Chondrocyte (in vitro differentiated cells): Measurements from ENCODE around the gene EBPL. TPM values are rescaled to one million over a fixed set of nuclear protein-coding genes. Genes with fewer than 3 reads are reported as not detected.

Source experiments
- DNase-seq: peaks from one replicate; pipeline ENCODE4 v3.0.0; 2021; ENCODE audit warnings: mixed read lengths, low spot score
- H3K27ac Mint-ChIP-seq: one replicate; pipeline ENCODE4 v1.8.0; 2021; ENCODE audit warnings: mild to moderate bottlenecking, moderate library complexity, mixed read lengths; ENCODE audit not compliant: unreplicated experiment
- H3K27me3 Mint-ChIP-seq: 2 replicates; pipeline ENCODE4 v1.8.0; 2021; ENCODE audit warnings: low read depth, mixed read lengths
- H3K36me3 Mint-ChIP-seq: 2 replicates; pipeline ENCODE4 v1.8.0; 2021; ENCODE audit warnings: low read depth, mixed read lengths
- H3K4me1 Mint-ChIP-seq: 2 replicates; pipeline ENCODE4 v1.8.0; 2021; ENCODE audit warnings: low read depth, mild to moderate bottlenecking, mixed read lengths
- H3K4me3 Mint-ChIP-seq: one replicate; pipeline ENCODE4 v1.8.0; 2021; ENCODE audit warnings: mild to moderate bottlenecking, moderate library complexity, mixed read lengths; ENCODE audit not compliant: unreplicated experiment
- H3K9me3 Mint-ChIP-seq: 2 replicates; pipeline ENCODE4 v1.8.0; 2021; ENCODE audit warnings: low read depth, mixed read lengths
- total RNA-seq: library from RNA; stranded (reverse); gene quantifications from 3 replicates; pipeline ENCODE4 v1.2.1, GENCODE V29; 2021
- TF ChIP-seq, protein P1 (sequence below): fragments of 200-600 bp; sonication (generic); IDR thresholded peaks from 2 replicates; pipeline ENCODE4 v1.5.0; 2021; ENCODE audit warnings: antibody characterized with exemption, mild to moderate bottlenecking, moderate library complexity

Gene EBPL
- total RNA-seq, 1 donor from 2014 or later: 23.8 TPM

- H3K27ac Mint-ChIP-seq: no peak overlapping the region
- no peaks in the 10 kb centered on the region for H3K4me1 Mint-ChIP-seq
- no peaks in the 10 kb centered on the region for H3K36me3 Mint-ChIP-seq
- no peaks in the 10 kb centered on the region for H3K9me3 Mint-ChIP-seq
- no peak overlapping the region for H3K4me3 Mint-ChIP-seq
- no peaks in the 10 kb centered on the region for H3K27me3 Mint-ChIP-seq
- DNase-seq: no peak
- TF ChIP-seq, protein P1, sequence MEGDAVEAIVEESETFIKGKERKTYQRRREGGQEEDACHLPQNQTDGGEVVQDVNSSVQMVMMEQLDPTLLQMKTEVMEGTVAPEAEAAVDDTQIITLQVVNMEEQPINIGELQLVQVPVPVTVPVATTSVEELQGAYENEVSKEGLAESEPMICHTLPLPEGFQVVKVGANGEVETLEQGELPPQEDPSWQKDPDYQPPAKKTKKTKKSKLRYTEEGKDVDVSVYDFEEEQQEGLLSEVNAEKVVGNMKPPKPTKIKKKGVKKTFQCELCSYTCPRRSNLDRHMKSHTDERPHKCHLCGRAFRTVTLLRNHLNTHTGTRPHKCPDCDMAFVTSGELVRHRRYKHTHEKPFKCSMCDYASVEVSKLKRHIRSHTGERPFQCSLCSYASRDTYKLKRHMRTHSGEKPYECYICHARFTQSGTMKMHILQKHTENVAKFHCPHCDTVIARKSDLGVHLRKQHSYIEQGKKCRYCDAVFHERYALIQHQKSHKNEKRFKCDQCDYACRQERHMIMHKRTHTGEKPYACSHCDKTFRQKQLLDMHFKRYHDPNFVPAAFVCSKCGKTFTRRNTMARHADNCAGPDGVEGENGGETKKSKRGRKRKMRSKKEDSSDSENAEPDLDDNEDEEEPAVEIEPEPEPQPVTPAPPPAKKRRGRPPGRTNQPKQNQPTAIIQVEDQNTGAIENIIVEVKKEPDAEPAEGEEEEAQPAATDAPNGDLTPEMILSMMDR: no peak
These were observed 9.3 kb downstream of the EBPL start for GRCh38 chr13:49681842-49682435.

- Mint-ChIP-seq H3K4me1 (no peaks in the 10 kb centered on the region), H3K4me3 (no peak overlapping the region), H3K9me3 (no peaks in the 10 kb centered on the region), H3K27ac (no peak overlapping the region), H3K27me3 (no peaks in the 10 kb centered on the region), H3K36me3 (no peaks in the 10 kb centered on the region)
- no peak for DNase-seq
- TF ChIP-seq, protein P1: peak; percentile 62
These were observed 12.0 kb downstream of the EBPL start for GRCh38 chr13:49679246-49679645.

- Mint-ChIP-seq H3K9me3 (no peaks in the 10 kb centered on the region), H3K36me3 (no peaks in the 10 kb centered on the region), H3K27ac (no peak overlapping the region), H3K4me3 (no peak overlapping the region), H3K27me3 (no peaks in the 10 kb centered on the region), H3K4me1 (no peaks in the 10 kb centered on the region)
- DNase-seq: no peak
- TF ChIP-seq, protein P1: no peak
These were observed 12.9 kb downstream of the EBPL start for GRCh38 chr13:49678191-49678914.

GRCh38 chr13:49676581-49677298 lies 14.5 kb downstream of the EBPL start:
- H3K9me3 Mint-ChIP-seq: no peaks in the 10 kb centered on the region
- no peaks in the 10 kb centered on the region for H3K36me3 Mint-ChIP-seq
- H3K4me3 Mint-ChIP-seq: no peak overlapping the region
- TF ChIP-seq, protein P1: no peak
- no peak overlapping the region for H3K27ac Mint-ChIP-seq
- no peaks in the 10 kb centered on the region for H3K27me3 Mint-ChIP-seq
- DNase-seq: no peak
- no peaks in the 10 kb centered on the region for H3K4me1 Mint-ChIP-seq

DNA sequence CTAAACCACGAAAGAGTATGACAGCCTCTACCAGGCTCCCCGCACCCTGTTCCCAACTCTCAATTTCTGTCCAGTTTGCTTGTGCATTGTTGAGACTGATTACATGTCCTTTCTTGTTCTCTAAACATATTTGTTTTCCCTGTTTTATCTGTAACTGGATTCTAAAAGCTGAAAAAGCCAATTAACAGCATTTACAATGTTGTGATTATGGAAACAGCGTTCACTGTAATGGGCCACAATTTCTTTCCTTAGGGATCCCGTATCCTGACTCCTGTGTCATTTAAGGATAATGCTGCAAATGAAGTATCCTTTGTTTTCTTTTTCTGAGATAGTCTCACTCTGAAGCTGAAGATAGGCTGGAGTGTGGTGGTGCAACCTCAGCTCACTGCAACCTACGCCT lies 20.5 kb downstream of the EBPL start:
- peaks cover 16% of the 10 kb centered on the region for H3K4me1 Mint-ChIP-seq
- H3K27me3 Mint-ChIP-seq: no peaks in the 10 kb centered on the region
- H3K4me3 Mint-ChIP-seq: no peak overlapping the region
- TF ChIP-seq, protein P1: no peak
- H3K9me3 Mint-ChIP-seq: no peaks in the 10 kb centered on the region
- H3K27ac Mint-ChIP-seq: no peak overlapping the region
- no peak for DNase-seq
- peaks cover 3% of the 10 kb centered on the region for H3K36me3 Mint-ChIP-seq
